Keratinocyte (primary cell): Measurements from ENCODE around the gene CFAP43. TPM values are rescaled to one million over a fixed set of nuclear protein-coding genes. Genes with fewer than 3 reads are reported as not detected.

Experiments used
- DNase-seq: peaks from one replicate; pipeline ENCODE4 v3.0.0-alpha.2; 2011; ENCODE audit warnings: low read depth, missing footprints, low spot score
- FAIRE-seq: peaks from 2 replicates; lab custom pipeline; 2011; peaks lifted over from hg19 to GRCh38; lab: Jason Lieb, UNC
- H2AFZ ChIP-seq: 2 replicates; pipeline ENCODE4 v1.6.0; 2012; ENCODE audit warnings: low read length, control low read depth, inconsistent platforms; ENCODE audit not compliant: control insufficient read depth
- H3K27ac ChIP-seq: 2 replicates; pipeline ENCODE4 v1.5.1; 2011; ENCODE audit warnings: low read length; ENCODE audit not compliant: control insufficient read depth, insufficient read depth
- H3K27me3 ChIP-seq: 3 replicates; pipeline ENCODE4 v1.6.0; 2011; ENCODE audit warnings: low read length; ENCODE audit not compliant: control insufficient read depth, insufficient read depth; ENCODE audit errors: extremely low read depth
- H3K36me3 ChIP-seq, 2 experiments: 2 replicates in 1 of 2; 3 replicates in 1 of 2; pipeline ENCODE4 v1.5.1; 2011; ENCODE audit warnings: low read length in 2 of 2, mild to moderate bottlenecking in 1 of 2; ENCODE audit not compliant: control insufficient read depth in 2 of 2, insufficient read depth in 2 of 2; ENCODE audit errors: extremely low read depth in 1 of 2
- H3K4me1 ChIP-seq: 3 replicates; pipeline ENCODE4 v1.5.1; 2011; ENCODE audit warnings: low read length; ENCODE audit not compliant: control insufficient read depth, insufficient read depth; ENCODE audit errors: extremely low read depth
- H3K4me2 ChIP-seq: 3 replicates; pipeline ENCODE4 v1.6.0; 2011; ENCODE audit warnings: low read depth, low read length; ENCODE audit not compliant: control insufficient read depth, insufficient read depth; ENCODE audit errors: extremely low read depth
- H3K4me3 ChIP-seq, 3 experiments: fragments of 200-600 bp in 1 of 3; sonication (generic) in 1 of 3; 2 replicates in 2 of 3; 3 replicates in 1 of 3; pipeline ENCODE4 v1.5.1; 2011 to 2016; ENCODE audit warnings: low read length in 3 of 3, mild to moderate bottlenecking in 3 of 3, control low read depth in 2 of 3, inconsistent platforms in 1 of 3, low read depth in 1 of 3, mixed read lengths in 1 of 3, mixed run types in 1 of 3, moderate library complexity in 1 of 3; ENCODE audit not compliant: control insufficient read depth in 2 of 3, insufficient read depth in 2 of 3; ENCODE audit errors: extremely low read depth in 1 of 3
- H3K79me2 ChIP-seq: 2 replicates; pipeline ENCODE4 v1.6.0; 2012; ENCODE audit warnings: low read length; ENCODE audit not compliant: control insufficient read depth, insufficient read depth
- H3K9ac ChIP-seq: 3 replicates; pipeline ENCODE4 v1.6.0; 2011; ENCODE audit warnings: low read length; ENCODE audit not compliant: control insufficient read depth, insufficient read depth; ENCODE audit errors: extremely low read depth
- H3K9me1 ChIP-seq: 3 replicates; pipeline ENCODE4 v1.6.0; 2011; ENCODE audit warnings: low read length; ENCODE audit not compliant: control insufficient read depth, insufficient read depth; ENCODE audit errors: extremely low read depth
- H3K9me3 ChIP-seq: 2 replicates; pipeline ENCODE4 v1.5.1; 2012; ENCODE audit warnings: low read depth, low read length; ENCODE audit not compliant: control insufficient read depth
- H4K20me1 ChIP-seq: 3 replicates; pipeline ENCODE4 v1.6.0; 2011; ENCODE audit warnings: low read length; ENCODE audit not compliant: control insufficient read depth, insufficient read depth; ENCODE audit errors: extremely low read depth
- CTCF ChIP-seq, 3 experiments: IDR thresholded peaks in 1 of 3; conservative IDR thresholded peaks in 1 of 3; optimal IDR thresholded peaks in 1 of 3; 2 replicates in 2 of 3; 3 replicates in 1 of 3; pipeline versions ENCODE3 to v1.5.1; 2011; ENCODE audit warnings: low read length in 3 of 3, mild to moderate bottlenecking in 3 of 3, moderate library complexity in 2 of 3, control low read depth in 1 of 3, inconsistent platforms in 1 of 3; ENCODE audit not compliant: insufficient read depth in 2 of 3; ENCODE audit errors: extremely low read depth in 1 of 3
- EZH2 ChIP-seq: IDR thresholded peaks from one replicate; pipeline ENCODE4 v1.6.1; 2012; ENCODE audit warnings: inconsistent platforms, mild to moderate bottlenecking, low read length, moderate library complexity
- dilution Hi-C: fragments of 300-500 bp; cut with MboI; formaldehyde crosslinking; loops from one replicate; pipeline ENCODE4 v1.7.0; 2020; ENCODE audit warnings: low sequenced_read_pairs; ENCODE audit not compliant: extremely low pct_ligation_motif_present
- polyA plus RNA-seq, 5 experiments: library from polyadenylated mRNA; depleted of rRNA in 3 of 5; stranded (reverse) in 3 of 5; stranded (forward) in 1 of 5; unstranded in 1 of 5; fragments of >200 nt; gene quantifications; 1 replicate in 1 of 5; 2 replicates in 3 of 5; 3 replicates in 1 of 5; pipeline versions ENCODE4 v1.2.1 to v1.2.3, GENCODE V29; 2011 to 2012; ENCODE audit warnings: missing spikeins in 2 of 5, low read depth in 1 of 5, low replicate concordance in 1 of 5

CFAP43 gene
- polyA plus RNA-seq, 1 donor (not counting 4 experiments of a cell fraction or from before 2014, with no cell fraction given): 0.25 TPM

DNA sequence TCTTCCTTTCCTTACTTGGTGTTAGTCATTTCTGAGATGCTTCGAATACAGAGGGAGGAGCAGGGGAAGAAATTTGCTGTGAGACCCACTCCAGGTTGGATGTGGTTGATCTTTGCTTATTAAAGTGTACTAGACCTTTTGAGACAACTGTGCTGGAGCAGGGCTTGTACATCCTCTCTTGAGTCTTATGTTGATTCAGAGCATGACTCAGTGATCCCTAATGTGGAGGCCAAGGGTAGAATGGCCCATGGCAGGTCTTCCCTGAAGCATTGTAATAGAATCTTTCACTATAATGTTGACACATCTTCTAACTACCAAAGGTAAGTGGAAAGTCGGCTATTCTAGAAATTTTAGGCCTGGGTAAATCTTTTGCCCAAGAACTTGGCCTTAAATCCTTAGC, 127.2 kb downstream of the CFAP43 start:
- Histone ChIP-seq H3K9me3 (no peaks in the 10 kb centered on the region), H4K20me1 (no peaks in the 10 kb centered on the region), H3K4me1 (peaks cover 20% of the 10 kb centered on the region), H3K79me2 (no peaks in the 10 kb centered on the region), H3K27me3 (no peaks in the 10 kb centered on the region), H2AFZ (no peak overlapping the region), H3K4me3 (no peak overlapping the region), H3K4me2 (no peak overlapping the region), H3K9ac (no peak overlapping the region), H3K9me1 (no peaks in the 10 kb centered on the region), H3K36me3 (no peaks in the 10 kb centered on the region), H3K27ac (no peak overlapping the region)
- TF ChIP-seq CTCF (optimal IDR thresholded peaks at IDR 0.05 in 1 of 3, IDR thresholded peaks at IDR 0.05 in 1 of 3, conservative IDR thresholded peaks at IDR 0.05 in 1 of 3; ENCODE audit: extremely low read depth in 1 of 3, insufficient read depth in 2 of 3, low read length in 3 of 3) (no peak), EZH2 (no peak)
- FAIRE-seq (peak; percentile 90), DNase-seq (no peak)
- dilution Hi-C loops: no loop called here

DNA sequence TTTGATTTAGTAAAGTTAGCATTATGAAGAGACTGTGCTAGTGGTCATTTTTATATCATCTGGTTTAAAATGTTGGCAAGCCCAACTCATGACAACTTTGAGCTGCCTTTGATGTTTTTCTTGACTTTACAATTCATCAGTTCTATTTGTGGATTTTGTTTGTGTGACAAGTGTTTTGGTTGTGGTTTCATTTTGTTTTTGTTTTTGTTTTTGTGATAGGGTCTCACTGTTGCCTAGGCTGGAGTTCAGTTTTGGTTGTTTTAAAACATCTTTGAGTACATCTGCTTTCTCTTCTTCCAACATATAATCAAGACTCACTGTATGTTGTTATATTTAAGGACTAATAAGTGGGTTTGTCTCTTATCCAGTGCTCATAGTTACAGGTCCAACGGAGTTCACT, 127.7 kb downstream of the CFAP43 start:
- Histone ChIP-seq H3K4me1 (peaks cover 22% of the 10 kb centered on the region), H3K9me1 (no peaks in the 10 kb centered on the region), H2AFZ (no peak overlapping the region), H3K36me3 (no peaks in the 10 kb centered on the region), H3K9ac (no peak overlapping the region), H3K27me3 (no peaks in the 10 kb centered on the region), H3K27ac (no peak overlapping the region), H3K79me2 (no peaks in the 10 kb centered on the region), H3K4me3 (no peak overlapping the region), H3K4me2 (no peak overlapping the region), H3K9me3 (no peaks in the 10 kb centered on the region), H4K20me1 (no peaks in the 10 kb centered on the region)
- DNase-seq (no peak), FAIRE-seq (no peak)
- no peak for TF ChIP-seq EZH2
- TF ChIP-seq CTCF (optimal IDR thresholded peaks at IDR 0.05 in 1 of 3, IDR thresholded peaks at IDR 0.05 in 1 of 3, conservative IDR thresholded peaks at IDR 0.05 in 1 of 3; ENCODE audit: extremely low read depth in 1 of 3, insufficient read depth in 2 of 3, low read length in 3 of 3): no peak
- dilution Hi-C loops: no loop called here
